HEK293T (cell line): ENCODE measurements around the gene SLCO4A1.

Source experiments
- CTCF ChIA-PET: fragments of 350-600 bp; formaldehyde crosslinking; extraction: SDS; loops from one replicate; lab custom pipeline; 2021; ENCODE audit warnings: antibody characterized with exemption, inconsistent platforms; lab: Yijun Ruan, JAX
- POLR2A ChIA-PET: fragments of 350-600 bp; formaldehyde crosslinking; extraction: SDS; loops from one replicate; lab custom pipeline; 2020; ENCODE audit warnings: antibody characterized with exemption, inconsistent platforms; lab: Yijun Ruan, JAX
- DNase-seq: peaks from one replicate; pipeline ENCODE4 v3.0.0; 2012; ENCODE audit warnings: mixed read lengths; ENCODE audit errors: extremely low spot score
- ARNT ChIP-seq: fragments of 450-650 bp; IDR thresholded peaks from 2 replicates; pipeline ENCODE4 v1.6.1; 2017; ENCODE audit warnings: mild to moderate bottlenecking
- BHLHE40 ChIP-seq: fragments of 450-650 bp; IDR thresholded peaks from 2 replicates; pipeline ENCODE4 v1.6.1; 2016; ENCODE audit warnings: mild to moderate bottlenecking, moderate library complexity, borderline replicate concordance
- CTBP1 ChIP-seq: fragments of 450-650 bp; IDR thresholded peaks from 2 replicates; pipeline ENCODE4 v1.6.1; 2016; ENCODE audit warnings: borderline replicate concordance
- ELF4 ChIP-seq: fragments of 450-650 bp; IDR thresholded peaks from 2 replicates; pipeline ENCODE4 v1.6.1; 2017; ENCODE audit warnings: antibody characterized with exemption
- FOXA1 ChIP-seq: fragments of 450-650 bp; IDR thresholded peaks from 2 replicates; pipeline ENCODE4 v1.6.1; 2016; ENCODE audit warnings: mild to moderate bottlenecking
- FOXK2 ChIP-seq: fragments of 450-650 bp; IDR thresholded peaks from 2 replicates; pipeline ENCODE4 v1.6.1; 2016; ENCODE audit warnings: mild to moderate bottlenecking
- FOXM1 ChIP-seq: fragments of 450-650 bp; IDR thresholded peaks from 2 replicates; pipeline ENCODE4 v1.6.1; 2017; ENCODE audit warnings: mild to moderate bottlenecking, borderline replicate concordance
- HDGF ChIP-seq: fragments of 450-650 bp; IDR thresholded peaks from 2 replicates; pipeline ENCODE4 v1.6.1; 2017; ENCODE audit warnings: antibody characterized with exemption, borderline replicate concordance
- L3MBTL2 ChIP-seq: fragments of 450-650 bp; conservative IDR thresholded peaks from 2 replicates; pipeline ENCODE4 v1.6.1; 2016; ENCODE audit warnings: mild to moderate bottlenecking
- LEF1 ChIP-seq: fragments of 450-650 bp; IDR thresholded peaks from 2 replicates; pipeline ENCODE4 v1.6.1; 2017; ENCODE audit warnings: mild to moderate bottlenecking, borderline replicate concordance
- NFRKB ChIP-seq: fragments of 450-650 bp; IDR thresholded peaks from 2 replicates; pipeline ENCODE4 v1.6.1; 2016; ENCODE audit warnings: mild to moderate bottlenecking, moderate library complexity
- PKNOX1 ChIP-seq: fragments of 450-650 bp; IDR thresholded peaks from 2 replicates; pipeline ENCODE4 v1.6.1; 2016
- SP1 ChIP-seq: fragments of 450-650 bp; IDR thresholded peaks from 2 replicates; pipeline ENCODE4 v1.6.1; 2017
- SUZ12 ChIP-seq: fragments of 450-650 bp; IDR thresholded peaks from 2 replicates; pipeline ENCODE4 v1.6.1; 2016; ENCODE audit warnings: mild to moderate bottlenecking
- TARDBP ChIP-seq: fragments of 450-650 bp; IDR thresholded peaks from 2 replicates; pipeline ENCODE4 v1.6.1; 2016
- ZNF384 ChIP-seq: fragments of 450-650 bp; IDR thresholded peaks from 2 replicates; pipeline ENCODE4 v1.6.1; 2016

SLCO4A1 gene

GRCh38 chr20:62601172-62601571, 41.1 kb upstream of the SLCO4A1 start:
- no peak for DNase-seq
- ChIA-PET CTCF (no interaction called here), POLR2A (no interaction called here)
- TF ChIP-seq L3MBTL2 (no peak), SUZ12 (no peak), FOXK2 (no peak), TARDBP (no peak), ELF4 (no peak), FOXM1 (no peak), BHLHE40 (no peak), ARNT (no peak)

GRCh38 chr20:62601714-62602113, 40.6 kb upstream of the SLCO4A1 start:
- ChIA-PET CTCF (no interaction called here), POLR2A (no interaction called here)
- no peak for DNase-seq
- TF ChIP-seq FOXK2 (no peak), HDGF (no peak), ZNF384 (no peak), FOXA1 (no peak), SP1 (no peak), LEF1 (no peak), ELF4 (no peak), NFRKB (no peak), CTBP1 (no peak), BHLHE40 (no peak), SUZ12 (no peak), ARNT (no peak), TARDBP (no peak), L3MBTL2 (no peak), FOXM1 (no peak)

- TF ChIP-seq LEF1 = no peak
- TF ChIP-seq CTBP1 = no peak
- no peak for DNase-seq
- ChIA-PET CTCF (no interaction called here), POLR2A (no interaction called here)
Observed at GRCh38 chr20:62602550-62602949, 39.8 kb upstream of the SLCO4A1 start.

- DNase-seq = no peak
- ChIA-PET POLR2A (no interaction called here), CTCF (no interaction called here)
- TF ChIP-seq HDGF (no peak), CTBP1 (no peak), FOXK2 (no peak), PKNOX1 (no peak), FOXA1 (no peak), BHLHE40 (no peak), L3MBTL2 (no peak), ZNF384 (no peak), SP1 (no peak), SUZ12 (no peak), ARNT (no peak), ELF4 (no peak)
Observed at GRCh38 chr20:62603021-62603906, 39.0 kb upstream of the SLCO4A1 start.

GRCh38 chr20:62603907-62604785, 38.2 kb upstream of the SLCO4A1 start:
- TF ChIP-seq SUZ12 = no peak
- no peak for DNase-seq
- POLR2A ChIA-PET = no interaction called here
- CTCF ChIA-PET = no interaction called here

GRCh38 chr20:62604796-62605195, 37.5 kb upstream of the SLCO4A1 start:
- TF ChIP-seq SUZ12 (no peak), HDGF (no peak), TARDBP (no peak), ARNT (no peak), FOXA1 (no peak), SP1 (no peak), FOXK2 (no peak), ZNF384 (no peak)

GRCh38 chr20:62605236-62605943, 36.9 kb upstream of the SLCO4A1 start:
- TF ChIP-seq PKNOX1 (no peak), HDGF (no peak), FOXK2 (no peak), ZNF384 (no peak)
- POLR2A ChIA-PET = no interaction called here
- DNase-seq = no peak
- CTCF ChIA-PET = interaction anchor here (1.7 kb wide), 1 partner anchor 11 kb away, joined by 5 read pairs; no protein-coding TSS in a partner anchor

More at GRCh38 chr20:62604796-62605195, 37.5 kb upstream of the SLCO4A1 start:
- ChIA-PET POLR2A (no interaction called here), CTCF (no interaction called here)
- no peak for DNase-seq
